Lung (tissue), 12 donors: ENCODE data around the gene AMBRA1. TPM values are rescaled to one million over a fixed set of nuclear protein-coding genes. Genes with fewer than 3 reads are reported as not detected.
"Not testable (repeated sequence)": the region's sequence is repeated elsewhere in the genome, so short reads cannot be mapped to it uniquely, and the experiment has no call there.

ENCODE experiments used
- ATAC-seq: fragments of 200-7000 bp; cut with Tn5 transposase; one replicate; pipeline ENCODE4 v1.9.1; 2020; ENCODE audit warnings: moderate number of reproducible peaks; ENCODE audit not compliant: insufficient read depth, low FRiP score
- DNase-seq, 3 donors: peaks; one replicate each; pipeline ENCODE4 v3.0.0-alpha.2; 2013 to 2017
- H3K27ac ChIP-seq, 2 donors: one replicate each; pipeline ENCODE4 v1.5.1; 2013; ENCODE audit warnings: mild to moderate bottlenecking in 2 of 2, moderate library complexity in 2 of 2, control low read depth in 1 of 2, inconsistent platforms in 1 of 2, low read depth in 1 of 2, low read length in 1 of 2
- H3K27me3 ChIP-seq, 3 donors: one replicate each; pipeline ENCODE4 v1.5.1; 2013; ENCODE audit warnings: low read length in 2 of 3; ENCODE audit not compliant: control insufficient read depth in 3 of 3, insufficient read depth in 3 of 3
- H3K36me3 ChIP-seq, 4 donors: one replicate each; pipeline ENCODE4 v1.5.1; 2013; ENCODE audit warnings: low read length in 4 of 4, mild to moderate bottlenecking in 1 of 4, moderate library complexity in 1 of 4; ENCODE audit not compliant: control insufficient read depth in 4 of 4, insufficient read depth in 4 of 4
- H3K4me1 ChIP-seq, 5 donors: one replicate each; pipeline ENCODE4 v1.5.1; 2013; ENCODE audit warnings: low read length in 5 of 5, mild to moderate bottlenecking in 2 of 5, moderate library complexity in 1 of 5; ENCODE audit not compliant: control insufficient read depth in 5 of 5, insufficient read depth in 5 of 5
- H3K4me3 ChIP-seq: one replicate; pipeline ENCODE4 v1.5.1; 2013; ENCODE audit warnings: mild to moderate bottlenecking, control low read depth, moderate library complexity
- H3K9ac ChIP-seq, 2 donors: one replicate each; pipeline ENCODE4 v1.5.1; 2013; ENCODE audit warnings: low read length in 2 of 2, control low read depth in 1 of 2; ENCODE audit not compliant: insufficient read depth in 1 of 2
- H3K9me3 ChIP-seq, 4 donors: one replicate each; pipeline ENCODE4 v1.5.1; 2013; ENCODE audit warnings: low read length in 3 of 4, mild to moderate bottlenecking in 1 of 4, moderate library complexity in 1 of 4; ENCODE audit not compliant: control insufficient read depth in 4 of 4, insufficient read depth in 3 of 4
- WGBS, 2 donors: extraction: QIAGEN DNeasy Blood & Tissue Kit; methylation state at CpG; one replicate each; pipeline ENCODE4 v1.1.7; 2013; 5-methylcytosine and 5-hydroxymethylcytosine counted together
- polyA plus RNA-seq, 2 donors: library from polyadenylated mRNA; stranded (reverse); fragments of 200-250 nt; gene quantifications; one replicate each; pipeline ENCODE4 v1.2.1, GENCODE V29; 2013
- total RNA-seq, 2 donors: library from RNA; depleted of rRNA in 1 of 2; stranded (reverse); fragments of >200 nt in 1 of 2; gene quantifications; one replicate each; pipeline ENCODE4 v1.2.1, GENCODE V29; 2014 to 2021
- TF ChIP-seq, protein P1 (sequence below): IDR thresholded peaks from 2 replicates; pipeline ENCODE4 v1.5.1; 2012; ENCODE audit warnings: mild to moderate bottlenecking; ENCODE audit errors: control extremely low read depth, extremely low read depth
- donor health status: control.
- donor health status: control.
- donor health status: Bipolar disorder and iron deficiency.
- donor health status: healthy.
- donor health status: DM: yes; HTN: yes; CAD: no.

AMBRA1 gene
- total and polyA plus RNA-seq, 4 donors, result 7.4 to 41.2 (median 23.7) TPM

DNA sequence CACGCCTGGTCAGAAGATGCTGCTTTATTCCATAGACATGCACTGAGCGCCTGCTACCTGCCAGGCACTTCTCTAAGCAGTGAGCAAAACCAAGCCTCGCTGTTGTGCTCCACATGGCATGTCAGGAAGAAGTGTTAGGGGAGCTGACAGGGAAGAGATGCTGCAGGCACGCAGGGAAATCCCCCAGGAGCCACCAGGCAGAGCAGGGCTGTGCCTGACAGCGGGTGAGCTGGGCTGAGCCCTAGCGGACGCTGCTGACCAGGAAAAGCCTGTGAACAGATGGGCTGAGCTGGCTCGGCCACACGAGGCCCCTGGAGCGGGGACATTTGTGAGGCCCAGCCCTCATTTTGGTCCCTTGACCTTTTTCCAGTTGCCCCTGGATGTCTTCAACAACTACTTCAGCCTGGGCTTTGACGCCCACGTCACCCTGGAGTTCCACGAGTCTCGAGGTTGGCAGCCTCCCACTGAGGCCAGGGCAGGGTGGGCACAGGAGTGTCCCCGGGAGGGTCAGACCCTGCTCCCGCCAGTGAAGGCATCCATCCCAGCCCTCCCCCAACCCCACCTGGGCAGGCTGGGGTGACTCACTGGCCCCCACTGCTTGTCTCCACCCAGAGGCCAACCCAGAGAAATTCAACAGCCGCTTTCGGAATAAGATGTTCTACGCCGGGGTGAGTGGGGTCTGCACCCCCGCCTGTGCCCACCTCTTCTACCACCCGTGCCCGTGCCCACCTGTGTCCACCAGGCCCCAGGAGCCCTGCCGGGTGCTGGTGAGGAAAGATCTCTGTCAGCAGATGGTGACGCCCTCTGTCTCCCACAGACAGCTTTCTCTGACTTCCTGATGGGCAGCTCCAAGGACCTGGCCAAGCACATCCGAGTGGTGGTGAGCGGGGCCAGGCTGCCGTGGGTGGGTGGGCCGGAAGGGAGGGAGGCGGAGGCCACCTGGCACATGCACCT lies 219.8 kb downstream of the AMBRA1 start:
- ATAC-seq, result no peak

DNA sequence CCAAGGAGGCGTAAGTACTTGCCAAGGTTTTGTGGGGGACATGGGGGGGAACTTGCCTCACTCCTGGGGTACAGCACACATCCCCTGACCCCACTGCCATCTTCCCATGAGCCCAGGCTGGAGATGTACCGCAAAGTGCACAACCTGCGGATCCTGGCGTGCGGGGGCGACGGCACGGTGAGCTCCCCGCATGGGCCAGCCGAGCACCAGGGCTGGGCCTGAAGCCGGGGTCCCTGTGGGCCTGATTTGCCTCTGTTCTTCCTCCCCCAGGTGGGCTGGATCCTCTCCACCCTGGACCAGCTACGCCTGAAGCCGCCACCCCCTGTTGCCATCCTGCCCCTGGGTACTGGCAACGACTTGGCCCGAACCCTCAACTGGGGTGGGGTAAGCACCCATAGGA lies 221.3 kb downstream of the AMBRA1 start:
- not testable (repeated sequence) for H3K27me3 ChIP-seq, H3K27ac ChIP-seq, DNase-seq, ATAC-seq, H3K9ac ChIP-seq, H3K9me3 ChIP-seq, H3K4me1 ChIP-seq, H3K4me3 ChIP-seq
- 94 to 95% methylated on average over 15 of the region's 15 CpGs for whole genome bisulfite sequencing, 2 donors
- peaks cover 5 to 76% (median 6%) of the 10 kb centered on the region in 4 donors for H3K36me3 ChIP-seq

More for the DNA sequence above, 219.8 kb downstream of the AMBRA1 start:
- Histone ChIP-seq H3K4me1 (peaks cover 0 to 5% (median 0%) of the 10 kb centered on the region in 5 donors), H3K36me3 (peaks cover 5 to 75% (median 6%) of the 10 kb centered on the region in 4 donors), H3K9ac (no peak overlapping the region), H3K9me3 (no peaks in the 10 kb centered on the region), H3K4me3 (no peak overlapping the region), H3K27ac (no peak overlapping the region), H3K27me3 (no peaks in the 10 kb centered on the region)
- DNase-seq, result no peak
- 93% methylated on average over 30 of the region's 30 CpGs for WGBS, 2 donors
- TF ChIP-seq, protein P1, sequence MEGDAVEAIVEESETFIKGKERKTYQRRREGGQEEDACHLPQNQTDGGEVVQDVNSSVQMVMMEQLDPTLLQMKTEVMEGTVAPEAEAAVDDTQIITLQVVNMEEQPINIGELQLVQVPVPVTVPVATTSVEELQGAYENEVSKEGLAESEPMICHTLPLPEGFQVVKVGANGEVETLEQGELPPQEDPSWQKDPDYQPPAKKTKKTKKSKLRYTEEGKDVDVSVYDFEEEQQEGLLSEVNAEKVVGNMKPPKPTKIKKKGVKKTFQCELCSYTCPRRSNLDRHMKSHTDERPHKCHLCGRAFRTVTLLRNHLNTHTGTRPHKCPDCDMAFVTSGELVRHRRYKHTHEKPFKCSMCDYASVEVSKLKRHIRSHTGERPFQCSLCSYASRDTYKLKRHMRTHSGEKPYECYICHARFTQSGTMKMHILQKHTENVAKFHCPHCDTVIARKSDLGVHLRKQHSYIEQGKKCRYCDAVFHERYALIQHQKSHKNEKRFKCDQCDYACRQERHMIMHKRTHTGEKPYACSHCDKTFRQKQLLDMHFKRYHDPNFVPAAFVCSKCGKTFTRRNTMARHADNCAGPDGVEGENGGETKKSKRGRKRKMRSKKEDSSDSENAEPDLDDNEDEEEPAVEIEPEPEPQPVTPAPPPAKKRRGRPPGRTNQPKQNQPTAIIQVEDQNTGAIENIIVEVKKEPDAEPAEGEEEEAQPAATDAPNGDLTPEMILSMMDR, result no peak

DNA sequence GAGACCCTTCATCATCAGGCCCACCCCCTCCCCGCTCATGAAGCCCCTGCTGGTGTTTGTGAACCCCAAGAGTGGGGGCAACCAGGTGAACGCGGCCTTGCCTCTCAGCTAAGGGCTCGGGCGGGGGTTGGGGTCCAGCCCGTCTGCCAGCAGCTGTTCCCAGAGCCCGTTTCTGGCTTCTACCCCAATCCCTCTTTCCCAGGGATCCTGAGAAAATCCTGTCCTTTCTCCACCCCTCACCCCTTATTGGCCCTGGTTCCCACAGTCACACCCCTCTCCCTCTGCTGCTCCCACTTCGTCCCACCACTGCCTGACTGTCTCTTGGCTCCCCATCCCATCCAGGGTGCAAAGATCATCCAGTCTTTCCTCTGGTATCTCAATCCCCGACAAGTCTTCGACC lies 221.7 kb downstream of the AMBRA1 start:
- WGBS, 2 donors, result 85 to 89% methylated on average over 10 of the region's 10 CpGs
- Histone ChIP-seq H3K9me3 (no peaks in the 10 kb centered on the region), H3K4me1 (peaks cover 0 to 12% (median 1%) of the 10 kb centered on the region in 5 donors), H3K36me3 (peaks cover 5 to 72% (median 6%) of the 10 kb centered on the region in 4 donors), H3K27ac (no peak overlapping the region), H3K4me3 (no peak overlapping the region), H3K9ac (no peak overlapping the region), H3K27me3 (no peaks in the 10 kb centered on the region)
- TF ChIP-seq, protein P1, result no peak
- DNase-seq (peak in 2 of 3 donors; percentile 58 to 71), ATAC-seq (no peak)

DNA sequence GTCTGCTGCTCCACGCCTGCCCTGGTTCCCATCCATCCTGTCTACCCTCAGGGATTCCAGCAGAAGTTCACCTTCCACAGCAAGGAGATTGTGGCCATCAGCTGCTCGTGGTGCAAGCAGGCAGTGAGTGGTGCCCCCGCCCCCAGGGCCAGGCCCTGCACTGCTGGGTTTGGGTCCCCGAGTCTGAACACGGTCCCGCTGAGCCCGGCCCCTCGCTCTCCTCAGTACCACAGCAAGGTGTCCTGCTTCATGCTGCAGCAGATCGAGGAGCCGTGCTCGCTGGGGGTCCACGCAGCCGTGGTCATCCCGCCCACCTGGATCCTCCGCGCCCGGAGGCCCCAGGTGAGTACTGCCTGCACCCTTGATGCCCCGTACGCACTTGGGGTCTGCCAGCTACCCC lies 222.6 kb downstream of the AMBRA1 start:
- H3K4me3 ChIP-seq, DNase-seq, ATAC-seq, H3K9ac ChIP-seq, H3K27me3 ChIP-seq, H3K9me3 ChIP-seq, H3K27ac ChIP-seq: not testable (repeated sequence)
- Histone ChIP-seq H3K4me1 (peaks cover 0 to 14% (median 3%) of the 10 kb centered on the region in 5 donors), H3K36me3 (peaks cover 5 to 67% (median 6%) of the 10 kb centered on the region in 4 donors)
- 95% methylated on average over 19 of the region's 19 CpGs for WGBS, 2 donors
